Skin epidermis (tissue), 12 donors: Measurements from ENCODE around the gene DBNL.

Experiments used
- H3K27ac ChIP-seq, 21 experiments: fragments of 200-600 bp; sonication (generic) in 11 of 21; one replicate each; pipeline ENCODE4 v1.5.0; 2020; ENCODE audit warnings: mild to moderate bottlenecking in 3 of 21, inconsistent platforms in 2 of 21, moderate library complexity in 2 of 21
- H3K4me3 ChIP-seq, 7 experiments: fragments of 200-600 bp; sonication (generic) in 2 of 7; one replicate each; pipeline ENCODE4 v1.5.0; 2020; ENCODE audit warnings: inconsistent platforms in 2 of 7, mild to moderate bottlenecking in 2 of 7, moderate library complexity in 1 of 7

DBNL gene

DNA sequence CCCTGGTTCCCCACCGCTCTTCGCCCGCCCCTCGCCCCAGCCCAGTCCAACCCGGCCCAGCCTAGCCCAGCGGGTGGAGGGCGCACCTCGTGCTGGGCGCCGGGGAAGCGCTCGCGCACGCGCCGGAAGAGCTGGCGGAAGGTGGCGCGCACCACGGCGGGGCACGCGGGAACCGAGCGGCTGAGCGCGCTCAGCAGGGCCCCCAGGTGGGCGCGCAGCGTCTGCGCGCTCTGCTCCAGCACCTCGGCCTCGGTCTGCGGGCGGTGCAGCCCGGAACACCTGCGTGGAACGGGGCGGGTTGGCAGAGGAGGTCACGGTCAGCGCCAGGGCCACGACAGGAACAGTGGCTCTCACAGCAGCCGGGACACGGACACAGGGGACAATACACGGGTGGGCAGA, 4.0 kb upstream of the DBNL start:
- H3K27ac ChIP-seq, result peak overlapping the region in 11 of 21 experiments; percentile 30 to 83 (median 65)
- peak overlapping the region; percentile 17 to 43 (median 32) for H3K4me3 ChIP-seq

DNA sequence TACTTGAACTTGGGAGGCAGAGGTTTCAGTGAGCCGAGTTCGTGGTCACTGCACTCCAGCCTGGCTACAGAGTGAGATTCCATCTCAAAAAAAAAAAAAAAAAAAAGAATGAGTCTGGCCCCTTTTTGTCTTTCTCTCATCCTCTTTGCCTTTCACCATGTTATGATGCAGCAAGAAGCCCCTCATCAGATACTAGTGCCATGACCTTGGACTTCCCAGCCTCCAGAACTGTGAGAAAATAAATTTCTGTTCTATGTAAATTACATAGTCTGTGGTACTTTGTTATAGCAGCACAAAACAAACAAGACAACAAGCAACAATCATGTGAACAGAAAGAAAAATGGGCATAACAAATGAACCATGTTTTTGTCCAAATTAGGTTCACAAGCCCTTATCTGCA, 2.3 kb upstream of the DBNL start:
- Histone ChIP-seq H3K27ac (no peak overlapping the region), H3K4me3 (no peak overlapping the region)

DNA sequence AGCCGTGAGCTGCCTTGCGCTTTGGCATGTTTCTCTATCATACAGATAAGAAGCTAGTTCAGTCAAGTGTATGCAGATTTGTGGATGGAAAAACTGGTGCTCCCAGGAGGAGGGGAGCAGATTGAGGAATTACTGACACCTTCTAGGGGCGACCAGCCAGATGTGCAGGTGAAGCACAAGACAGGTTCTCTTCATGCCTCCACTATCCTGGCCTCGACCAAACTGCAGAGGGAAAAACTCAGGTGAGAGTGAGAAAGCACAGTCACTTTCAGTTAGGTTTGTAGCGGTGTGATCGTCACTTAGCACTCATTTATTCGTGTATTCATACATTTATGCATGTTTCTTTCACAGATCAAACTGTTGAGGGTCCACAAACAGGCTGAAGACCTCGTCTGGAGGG, 600 bp upstream of the DBNL start:
- Histone ChIP-seq H3K4me3 (peak overlapping the region; percentile 68 to 100 (median 92)), H3K27ac (peak overlapping the region; percentile 65 to 99 (median 97))

DNA sequence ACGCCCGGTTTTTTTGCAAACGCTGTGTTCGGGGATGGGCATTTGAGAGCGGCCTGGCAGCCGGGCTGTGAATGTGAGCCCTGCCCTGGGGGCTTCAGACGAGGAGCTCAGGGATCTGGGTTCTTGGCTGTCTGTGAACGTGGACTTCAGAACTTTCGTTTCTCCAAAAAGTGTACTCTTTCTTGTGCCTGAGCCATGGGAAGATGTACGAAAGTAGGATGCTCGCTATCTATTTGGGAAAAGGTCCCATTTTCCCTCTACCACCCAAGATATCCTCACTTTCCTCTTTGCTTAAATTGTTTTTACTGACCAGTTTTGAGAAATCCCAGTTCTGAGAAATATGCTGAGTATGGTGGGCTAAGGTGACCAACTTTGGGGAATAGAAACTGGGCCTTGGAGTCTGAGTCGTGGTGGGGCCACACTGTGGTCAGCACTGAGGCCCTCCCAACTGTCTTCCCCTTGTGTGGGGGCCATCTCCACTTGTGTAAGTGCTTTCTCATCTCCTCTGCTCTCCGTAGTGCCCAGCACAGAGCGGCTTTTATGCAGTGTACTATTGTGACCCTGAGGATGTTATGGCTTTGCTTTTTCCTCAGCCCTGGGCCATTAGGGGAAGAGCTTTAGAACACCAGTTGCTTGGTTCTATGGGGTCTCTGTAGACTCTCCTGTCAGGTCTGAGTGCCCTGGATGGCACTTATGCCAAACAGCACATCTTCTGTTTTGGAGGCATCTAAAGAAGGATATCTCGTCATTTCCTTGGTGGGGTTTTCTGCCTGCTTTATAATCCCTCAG, 918 bp downstream of the DBNL start:
- peak overlapping the region; percentile 85 to 99 (median 97) for H3K27ac ChIP-seq
- peak overlapping the region; percentile 68 to 100 (median 92) for H3K4me3 ChIP-seq

DNA sequence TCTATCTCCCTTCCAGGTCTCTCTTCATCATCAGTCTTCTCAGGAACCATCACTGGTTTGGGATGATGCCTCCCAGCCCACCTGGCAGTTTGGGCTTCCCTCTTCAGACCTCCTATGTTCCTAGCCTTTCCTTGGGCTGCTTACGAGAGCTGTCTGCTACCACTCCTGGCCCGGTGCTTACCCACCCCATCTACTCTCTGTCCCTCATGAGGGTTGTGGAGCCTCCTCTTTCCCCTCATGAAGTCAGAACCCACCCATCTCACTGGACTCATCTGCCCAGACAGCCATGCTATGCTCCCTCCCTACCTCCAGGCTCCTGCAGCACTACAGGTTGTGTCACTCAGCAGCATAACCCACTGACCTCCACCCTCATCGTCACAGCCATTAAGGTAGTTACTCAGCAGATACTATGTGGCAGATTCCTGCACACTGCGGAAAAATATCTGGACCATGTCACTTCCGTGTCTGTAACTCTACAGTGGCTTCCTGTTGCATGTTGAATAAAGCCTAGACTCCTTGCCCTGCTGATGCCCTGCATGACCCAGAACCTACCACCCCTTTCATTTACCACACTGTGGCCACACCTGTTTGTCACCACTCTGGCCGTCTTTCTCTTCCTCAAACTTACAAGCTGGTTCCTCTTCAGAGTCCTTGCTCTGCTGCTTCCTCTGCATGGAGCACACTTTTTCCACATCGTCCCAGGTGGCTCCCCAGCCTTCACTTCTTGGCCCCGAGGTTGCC, 2.0 kb downstream of the DBNL start:
- H3K27ac ChIP-seq, result peak overlapping the region in 17 of 21 experiments; percentile 6 to 99 (median 95)
- no peak overlapping the region for H3K4me3 ChIP-seq

DNA sequence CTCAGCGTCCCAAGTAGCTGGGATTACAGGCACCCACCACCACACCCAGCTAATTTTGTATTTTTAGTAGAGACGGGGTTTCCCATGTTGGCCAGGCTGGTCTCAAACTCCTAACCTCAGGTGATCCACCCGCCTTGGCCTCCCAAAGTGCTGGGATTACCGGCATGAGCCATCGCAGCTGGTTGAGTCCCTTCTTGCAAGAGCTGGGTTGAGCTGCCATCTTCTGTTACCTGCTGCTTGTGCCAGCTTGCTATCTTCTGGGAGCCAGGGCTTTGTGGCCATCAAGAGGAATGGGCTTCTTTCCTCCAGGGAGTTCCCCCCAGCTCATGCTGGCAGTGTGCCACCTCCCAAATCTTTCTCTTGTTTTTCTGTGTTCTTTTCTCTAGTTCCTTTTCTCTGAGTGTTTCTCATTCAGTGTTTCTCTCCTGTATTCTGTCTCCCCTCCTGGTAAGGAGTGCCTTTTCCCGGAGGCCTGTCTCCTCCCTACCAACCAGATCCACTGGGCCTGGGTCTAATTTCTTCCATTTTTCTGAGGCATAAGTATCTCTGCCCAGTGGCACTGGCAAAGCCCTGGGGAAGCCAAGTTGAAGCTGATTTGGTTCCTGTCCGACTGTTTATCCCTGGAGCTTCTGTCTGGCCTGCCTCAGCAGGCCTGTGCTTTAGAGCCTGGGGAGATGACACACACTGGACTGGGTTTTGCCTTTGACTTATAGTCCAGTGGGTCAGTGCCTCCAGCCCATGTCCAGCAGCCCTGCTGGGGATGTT, 3.7 kb downstream of the DBNL start:
- H3K27ac ChIP-seq, result peak overlapping the region in 3 of 21 experiments; percentile 8 to 44 (median 18)
- H3K4me3 ChIP-seq, result no peak overlapping the region

DNA sequence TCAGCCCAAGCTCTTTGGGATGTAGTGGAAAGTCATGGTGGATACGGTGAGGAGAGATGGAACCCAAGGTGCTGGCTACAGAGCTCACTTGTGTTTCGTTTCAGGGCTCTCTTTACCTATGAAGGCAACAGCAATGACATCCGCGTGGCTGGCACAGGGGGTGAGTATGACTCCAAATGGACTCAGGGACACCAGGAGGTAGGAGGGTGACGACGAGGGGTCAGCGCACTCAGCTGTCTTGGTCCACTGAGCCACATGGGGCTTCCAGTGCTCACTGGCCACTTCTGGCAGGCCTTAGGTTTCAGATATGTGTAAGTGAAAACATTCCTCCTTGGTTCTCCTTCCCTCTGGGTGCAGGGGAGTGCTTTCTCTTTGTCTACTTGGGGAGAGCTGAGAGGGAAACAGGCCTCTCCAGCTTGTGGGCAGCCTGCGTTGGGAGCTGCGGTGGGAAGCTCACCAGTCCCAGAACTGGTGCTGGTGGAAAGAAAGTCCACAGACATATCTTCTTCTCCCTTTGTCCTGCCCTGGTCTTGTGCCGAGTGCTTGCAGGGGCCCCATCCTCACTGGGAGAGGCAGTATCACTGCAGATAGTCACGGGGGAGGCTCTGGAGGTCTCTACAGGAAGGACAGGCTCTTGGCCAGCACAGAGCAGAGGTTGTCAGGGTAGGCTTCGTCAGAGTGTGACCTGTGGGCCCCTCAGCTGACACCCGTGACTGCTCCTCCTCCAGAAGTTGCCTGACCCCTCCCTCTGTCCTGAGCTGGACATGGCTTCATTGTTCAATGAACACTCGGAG, 5.8 kb downstream of the DBNL start:
- Histone ChIP-seq H3K4me3 (no peak overlapping the region), H3K27ac (peak overlapping the region in 1 of 21 experiments; percentile 44)

DNA sequence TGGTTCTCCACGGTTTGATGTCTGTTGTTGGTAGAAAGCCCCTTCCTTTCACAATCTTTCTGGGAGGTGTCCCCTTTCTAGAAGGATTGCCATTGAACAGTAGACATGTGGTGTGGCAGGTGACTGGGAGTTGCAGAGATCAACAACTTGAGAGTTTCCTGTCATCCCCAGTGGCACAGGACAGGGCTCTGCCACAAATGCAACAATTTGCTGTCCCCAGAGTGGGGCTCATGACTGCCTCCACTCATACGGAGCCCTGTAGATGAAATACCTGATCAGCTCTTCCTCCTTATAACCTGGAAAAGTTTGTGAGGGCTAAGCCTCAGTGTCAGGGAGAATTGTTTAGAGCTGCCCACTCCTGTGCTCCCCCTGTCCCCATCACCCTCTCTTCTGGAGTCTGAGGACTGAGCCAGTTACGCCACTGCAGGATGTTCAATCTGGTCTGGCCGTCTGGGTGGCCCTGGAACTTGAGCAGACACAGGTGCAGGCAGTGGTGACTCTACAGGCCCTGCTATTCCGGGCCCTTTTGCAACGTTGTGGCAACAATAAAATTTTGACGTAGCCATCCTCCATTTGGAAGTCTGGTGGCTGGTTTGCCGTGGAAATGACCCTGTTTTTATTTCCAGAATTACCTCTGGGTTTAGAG, 6.5 kb downstream of the DBNL start:
- Histone ChIP-seq H3K4me3 (no peak overlapping the region), H3K27ac (peak overlapping the region in 1 of 21 experiments; percentile 17)

DNA sequence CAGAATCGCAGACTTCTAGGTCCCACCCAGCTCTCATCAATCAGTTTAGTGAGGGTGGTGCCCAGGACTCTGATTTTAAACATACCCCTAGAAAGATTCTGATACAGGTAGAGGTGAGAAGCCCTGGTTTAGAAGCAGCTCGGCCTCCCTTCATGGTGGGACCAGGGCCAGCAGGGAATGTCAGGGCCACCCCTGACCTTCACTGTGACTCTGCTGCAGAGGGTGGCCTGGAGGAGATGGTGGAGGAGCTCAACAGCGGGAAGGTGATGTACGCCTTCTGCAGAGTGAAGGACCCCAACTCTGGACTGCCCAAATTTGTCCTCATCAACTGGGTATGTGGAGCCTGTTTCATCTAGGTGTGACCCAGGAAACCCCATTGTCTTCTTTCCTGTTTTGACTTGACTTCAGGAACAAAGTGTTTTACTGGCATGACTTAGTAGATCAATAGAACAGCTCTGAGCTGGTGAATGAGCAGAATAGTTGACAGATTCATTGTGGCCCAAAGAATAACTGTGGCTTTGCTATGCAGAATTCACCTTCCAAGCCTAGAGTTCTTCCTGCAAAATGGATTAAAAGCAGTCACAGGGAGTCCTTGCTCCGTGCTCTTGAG, 7.2 kb downstream of the DBNL start:
- H3K4me3 ChIP-seq, result no peak overlapping the region
- peak overlapping the region in 1 of 21 experiments; percentile 17 for H3K27ac ChIP-seq

DNA sequence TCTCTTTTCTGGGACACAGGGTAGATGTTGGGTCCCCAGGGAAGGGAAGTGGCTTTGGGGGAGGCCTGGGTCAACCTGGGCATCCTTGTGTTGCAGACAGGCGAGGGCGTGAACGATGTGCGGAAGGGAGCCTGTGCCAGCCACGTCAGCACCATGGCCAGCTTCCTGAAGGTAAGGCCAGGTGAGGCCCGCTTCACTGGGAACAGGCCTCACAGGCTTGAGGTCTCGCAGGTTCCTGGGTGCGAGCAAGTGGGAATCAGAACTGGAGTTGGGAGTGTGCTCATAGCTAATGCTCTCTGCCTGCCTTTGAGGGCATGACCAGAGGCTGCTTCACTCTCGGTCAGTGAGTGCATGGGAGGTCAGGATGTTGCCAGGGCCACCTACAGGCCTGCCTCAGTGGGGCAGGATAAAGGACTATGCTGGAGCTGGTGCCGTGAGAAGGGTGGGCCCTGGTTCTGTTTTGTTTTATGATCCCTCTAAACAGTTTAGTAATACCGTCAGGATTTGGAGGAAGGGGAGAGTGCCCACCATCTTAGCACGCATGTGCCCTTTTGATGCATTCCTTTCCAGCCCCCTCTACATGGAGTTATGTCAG, 8.4 kb downstream of the DBNL start:
- H3K4me3 ChIP-seq, result no peak overlapping the region
- H3K27ac ChIP-seq, result no peak overlapping the region

DNA sequence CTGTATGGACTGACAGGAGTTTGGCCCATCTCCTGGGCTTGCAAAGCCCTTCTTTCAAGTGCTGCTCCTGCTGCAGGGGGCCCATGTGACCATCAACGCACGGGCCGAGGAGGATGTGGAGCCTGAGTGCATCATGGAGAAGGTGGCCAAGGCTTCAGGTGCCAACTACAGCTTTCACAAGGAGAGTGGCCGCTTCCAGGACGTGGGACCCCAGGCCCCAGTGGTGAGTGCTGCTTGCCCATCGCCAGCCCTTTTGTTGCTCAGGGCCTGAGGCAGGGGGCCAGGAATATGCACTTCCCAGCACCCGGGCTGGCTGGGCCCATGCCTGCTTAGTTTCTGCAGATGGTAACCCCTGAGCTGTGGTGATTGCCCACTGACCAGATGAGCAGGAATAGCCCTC, 12.2 kb downstream of the DBNL start:
- no peak overlapping the region for H3K4me3 ChIP-seq
- H3K27ac ChIP-seq, result no peak overlapping the region

DNA sequence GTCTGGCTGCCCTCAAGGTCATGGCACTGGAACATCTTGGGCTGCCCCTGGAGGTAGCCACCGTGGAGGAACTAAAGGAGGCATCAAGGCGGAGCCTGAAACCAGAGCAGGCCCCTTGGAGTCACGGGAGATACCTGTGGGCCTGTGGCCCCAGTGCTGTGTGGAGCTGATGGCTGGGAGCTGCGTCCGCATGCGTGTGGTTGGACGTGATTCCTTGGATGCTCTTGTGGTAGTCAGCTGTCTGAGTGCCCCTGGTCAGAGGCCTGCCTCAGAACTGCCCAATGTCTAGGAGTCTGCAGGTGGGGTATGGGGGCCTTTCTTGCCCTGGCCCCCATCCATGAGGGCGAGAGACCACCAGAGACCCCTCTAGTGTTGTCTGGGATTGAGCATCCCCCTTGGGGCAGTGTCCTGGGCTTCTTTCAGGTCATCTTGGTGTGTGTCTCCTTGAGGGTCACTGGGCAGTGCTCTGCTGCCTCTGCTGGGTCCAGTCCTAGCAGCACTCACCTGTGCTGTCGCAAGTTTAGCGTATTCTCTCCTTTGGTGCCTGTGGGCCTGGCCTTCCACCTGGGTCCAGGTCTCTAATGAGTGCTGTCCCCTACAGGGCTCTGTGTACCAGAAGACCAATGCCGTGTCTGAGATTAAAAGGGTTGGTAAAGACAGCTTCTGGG, 12.8 kb downstream of the DBNL start:
- Histone ChIP-seq H3K27ac (peak overlapping the region in 3 of 21 experiments; percentile 40 to 63 (median 50)), H3K4me3 (no peak overlapping the region)

DNA sequence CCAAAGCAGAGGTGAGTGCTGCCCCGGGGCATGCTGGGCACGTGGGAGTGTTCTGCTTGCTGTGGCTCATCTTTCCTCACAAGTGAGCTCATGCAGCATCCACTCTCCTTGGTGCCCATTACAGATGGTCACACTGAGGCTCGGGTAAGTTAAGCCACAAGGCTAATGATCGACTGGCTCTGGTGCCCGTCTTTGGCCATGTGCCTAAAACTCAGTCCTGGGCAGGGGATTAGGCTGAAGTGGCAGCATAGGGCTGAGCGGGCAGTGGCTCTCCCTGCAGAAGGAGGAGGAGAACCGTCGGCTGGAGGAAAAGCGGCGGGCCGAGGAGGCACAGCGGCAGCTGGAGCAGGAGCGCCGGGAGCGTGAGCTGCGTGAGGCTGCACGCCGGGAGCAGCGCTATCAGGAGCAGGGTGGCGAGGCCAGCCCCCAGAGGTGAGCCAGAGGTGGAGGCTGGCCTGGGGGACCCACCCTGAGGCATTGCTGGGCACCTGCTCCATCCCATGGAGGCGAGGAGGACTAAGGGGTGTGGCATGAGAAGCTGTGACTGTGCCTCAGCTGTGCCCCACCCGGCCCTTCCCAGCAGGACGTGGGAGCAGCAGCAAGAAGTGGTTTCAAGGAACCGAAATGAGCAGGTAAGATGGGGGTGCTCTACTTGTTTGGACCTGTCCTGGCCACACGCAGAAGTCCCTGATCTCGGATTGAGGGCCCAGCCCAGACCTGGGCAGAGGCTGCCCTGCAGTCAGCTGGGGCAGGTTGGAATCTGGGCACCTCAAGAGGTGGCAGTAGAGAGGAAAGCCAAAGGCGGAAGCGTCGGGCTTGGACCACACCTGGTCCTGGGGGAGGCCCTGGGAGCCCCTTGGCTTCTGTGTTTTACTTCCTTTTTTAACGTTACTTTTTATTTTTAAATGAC, 13.6 kb downstream of the DBNL start:
- no peak overlapping the region for H3K4me3 ChIP-seq

DNA sequence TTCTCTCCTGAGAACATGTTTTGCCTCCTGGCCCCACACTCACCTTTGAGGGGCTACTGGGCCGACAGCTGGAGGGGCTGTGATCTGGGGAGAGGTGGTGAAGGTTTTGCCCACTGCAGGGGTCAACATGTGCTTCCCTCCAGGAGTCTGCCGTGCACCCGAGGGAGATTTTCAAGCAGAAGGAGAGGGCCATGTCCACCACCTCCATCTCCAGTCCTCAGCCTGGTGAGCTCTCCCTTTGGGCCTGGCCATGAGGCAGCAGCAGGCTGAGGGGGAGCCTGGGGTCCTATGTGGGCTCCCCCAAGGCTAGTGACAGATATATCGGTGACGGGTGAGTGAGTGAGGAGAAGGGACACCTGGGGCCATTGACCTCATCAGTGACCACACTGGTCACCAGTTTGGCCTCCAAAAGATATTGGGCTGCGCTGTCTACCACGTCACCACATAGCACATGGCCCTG, 14.3 kb downstream of the DBNL start:
- no peak overlapping the region for H3K4me3 ChIP-seq
- peak overlapping the region in 9 of 21 experiments; percentile 16 to 63 (median 40) for H3K27ac ChIP-seq

More for the DNA sequence above, 13.6 kb downstream of the DBNL start:
- peak overlapping the region in 10 of 21 experiments; percentile 16 to 63 (median 37) for H3K27ac ChIP-seq

DNA sequence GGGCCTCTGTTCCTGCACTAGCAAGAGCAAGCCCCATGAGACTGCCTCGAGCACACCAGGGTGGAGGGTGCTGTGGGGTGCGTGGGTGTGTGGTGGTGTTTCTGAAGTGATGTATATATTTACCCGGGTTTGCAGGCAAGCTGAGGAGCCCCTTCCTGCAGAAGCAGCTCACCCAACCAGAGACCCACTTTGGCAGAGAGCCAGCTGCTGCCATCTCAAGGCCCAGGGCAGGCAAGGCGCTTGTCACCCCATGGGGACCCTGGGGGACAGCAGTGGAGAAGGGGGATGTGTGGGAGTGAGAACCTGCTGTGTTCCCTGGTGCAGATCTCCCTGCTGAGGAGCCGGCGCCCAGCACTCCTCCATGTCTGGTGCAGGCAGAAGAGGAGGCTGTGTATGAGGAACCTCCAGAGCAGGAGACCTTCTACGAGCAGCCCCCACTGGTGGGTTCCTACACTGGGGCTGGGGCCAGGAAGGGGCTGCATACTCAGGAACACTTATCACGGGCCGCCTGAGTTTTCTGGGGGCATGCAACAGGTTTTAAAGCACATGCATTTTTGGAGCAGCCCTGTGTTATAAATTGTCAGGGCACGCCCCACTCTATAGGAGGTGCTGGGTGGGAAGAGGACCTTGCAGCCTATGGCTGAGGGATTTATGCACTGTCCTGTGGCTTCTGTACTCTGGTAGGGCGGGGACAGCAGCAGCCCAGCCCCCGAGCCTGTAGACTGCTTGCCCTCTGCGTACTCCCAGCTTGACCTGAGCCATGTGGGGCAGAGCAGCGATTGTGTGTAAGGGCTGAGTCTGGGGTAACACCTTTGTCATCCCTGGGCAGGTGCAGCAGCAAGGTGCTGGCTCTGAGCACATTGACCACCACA, 15.0 kb downstream of the DBNL start:
- Histone ChIP-seq H3K4me3 (no peak overlapping the region), H3K27ac (peak overlapping the region in 2 of 21 experiments; percentile 23 to 40)
